Activated CD4-positive, CD25-positive, alpha-beta regulatory T cell (primary cell): ENCODE results near the gene UBE2B.

Experiments used
- DNase-seq, 4 experiments: peaks; one replicate each; lab custom pipeline; 2025; lab: John Stamatoyannopoulos, UW

The UBE2B gene

GRCh38 chr5:134437340-134437846, 66.0 kb downstream of the UBE2B start:
- no peak for DNase-seq

DNA sequence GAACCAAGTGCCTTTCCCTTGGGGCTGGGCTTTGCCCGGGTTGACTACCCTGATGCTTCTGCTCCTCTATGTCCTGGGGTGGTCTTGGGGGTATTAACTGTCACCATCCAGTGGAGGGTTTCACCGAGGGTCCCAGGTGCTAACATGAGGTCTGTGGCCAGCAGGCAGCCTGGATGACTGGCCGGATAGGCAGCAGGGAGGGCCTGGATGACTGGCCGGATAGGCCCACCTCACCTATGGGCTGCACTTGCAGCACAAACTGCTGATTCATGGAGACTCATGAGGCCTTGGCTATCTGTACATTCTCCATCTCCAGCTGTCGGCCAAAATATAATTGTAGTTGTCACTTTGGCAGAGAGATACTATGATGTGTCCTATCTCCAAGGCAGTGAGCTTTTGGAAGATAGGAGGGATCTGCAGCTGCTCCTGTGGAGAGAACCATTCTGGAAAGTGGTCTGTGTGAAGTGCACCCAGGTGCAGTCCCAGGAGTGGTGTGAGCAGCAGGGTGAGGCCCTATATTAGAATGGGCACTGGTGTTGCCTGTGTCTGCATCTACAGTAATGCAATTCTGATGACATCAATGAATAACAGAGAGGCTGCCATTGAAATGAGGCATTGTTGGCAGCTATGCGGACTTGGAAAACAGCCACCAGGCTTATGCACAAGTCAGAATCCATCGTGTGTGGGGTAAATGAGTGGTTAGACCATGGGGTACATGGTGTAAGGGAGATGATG, 66.6 kb downstream of the UBE2B start:
- no peak for DNase-seq

DNA sequence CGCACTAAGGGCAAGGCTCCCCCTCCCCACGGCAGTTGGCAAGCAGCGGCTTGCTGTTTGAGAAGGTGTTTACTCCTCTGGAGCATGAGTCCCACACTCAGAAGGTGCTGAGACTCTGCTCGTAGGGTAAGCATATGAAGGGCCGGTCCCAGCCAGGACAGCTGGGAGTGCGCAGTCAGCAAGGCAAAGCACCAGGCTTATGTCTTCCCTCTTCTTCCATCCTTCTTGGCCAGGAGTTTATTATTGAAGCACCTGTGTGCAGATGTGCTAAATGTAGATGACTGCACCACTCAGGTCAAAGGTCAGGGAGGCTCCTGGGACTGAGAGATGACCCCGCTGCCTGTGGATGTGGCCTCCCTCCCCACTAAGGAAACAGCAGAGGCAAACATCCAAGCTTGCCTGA, 67.4 kb downstream of the UBE2B start:
- DNase-seq: no peak

DNA sequence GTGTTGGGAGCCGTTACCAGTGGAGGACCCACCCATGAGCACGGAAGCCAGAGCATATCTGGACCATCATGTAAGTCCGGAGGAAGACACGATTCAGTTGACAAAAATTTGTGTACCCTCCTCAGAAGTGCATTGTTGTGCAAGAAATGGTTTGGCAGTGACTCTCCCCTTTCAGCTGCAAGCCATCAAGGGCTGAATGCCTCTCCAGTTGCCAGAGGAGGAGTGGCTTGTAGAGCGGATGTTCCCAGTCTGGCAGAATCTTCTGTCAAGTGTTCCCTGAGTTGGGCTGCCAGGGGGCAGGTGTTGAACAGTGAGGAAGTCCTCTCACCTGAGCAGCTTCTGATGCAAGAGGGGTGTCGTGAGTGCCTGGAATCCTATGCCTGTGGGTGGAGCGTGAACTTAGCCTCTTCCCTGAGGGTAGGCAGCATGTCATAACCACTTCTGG, 67.9 kb downstream of the UBE2B start:
- DNase-seq: no peak

DNA sequence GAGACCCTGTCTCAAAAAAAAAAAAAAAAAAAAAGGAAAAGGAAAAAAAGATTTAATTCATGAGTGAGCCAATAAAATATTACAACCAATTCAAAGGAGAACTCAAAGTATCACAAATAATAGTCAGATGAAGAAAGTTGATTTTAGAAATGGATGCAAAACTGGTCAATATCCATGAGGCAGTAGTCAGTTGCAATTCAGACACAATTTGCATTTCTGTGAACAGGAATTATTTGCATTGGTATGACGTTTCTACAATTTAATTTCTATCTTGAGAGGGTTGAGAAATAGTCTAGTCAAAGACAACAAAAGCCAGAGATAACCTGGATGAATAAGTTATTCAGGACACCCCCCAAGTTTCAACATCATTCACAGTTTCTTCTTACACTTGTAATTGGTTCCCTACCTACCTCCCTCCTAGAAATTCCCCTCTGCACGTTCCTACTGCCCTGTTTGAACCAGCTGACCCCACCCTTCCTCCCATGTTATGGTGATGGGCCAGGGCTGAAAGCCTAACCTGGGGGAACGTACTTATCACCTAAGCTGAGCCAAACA, 68.9 kb downstream of the UBE2B start:
- DNase-seq: no peak
